Chondrocyte (in vitro differentiated cells): ENCODE measurements around the gene ARPIN. TPM values are rescaled to one million over a fixed set of nuclear protein-coding genes. Genes with fewer than 3 reads are reported as not detected.
"Not testable (repeated sequence)": the region's sequence is repeated elsewhere in the genome, so short reads cannot be mapped to it uniquely, and the experiment has no call there.

Source experiments
- DNase-seq: peaks from one replicate; pipeline ENCODE4 v3.0.0; 2021; ENCODE audit warnings: mixed read lengths, low spot score
- H3K27ac Mint-ChIP-seq: one replicate; pipeline ENCODE4 v1.8.0; 2021; ENCODE audit warnings: mild to moderate bottlenecking, moderate library complexity, mixed read lengths; ENCODE audit not compliant: unreplicated experiment
- H3K27me3 Mint-ChIP-seq: 2 replicates; pipeline ENCODE4 v1.8.0; 2021; ENCODE audit warnings: low read depth, mixed read lengths
- H3K36me3 Mint-ChIP-seq: 2 replicates; pipeline ENCODE4 v1.8.0; 2021; ENCODE audit warnings: low read depth, mixed read lengths
- H3K4me1 Mint-ChIP-seq: 2 replicates; pipeline ENCODE4 v1.8.0; 2021; ENCODE audit warnings: low read depth, mild to moderate bottlenecking, mixed read lengths
- H3K4me3 Mint-ChIP-seq: one replicate; pipeline ENCODE4 v1.8.0; 2021; ENCODE audit warnings: mild to moderate bottlenecking, moderate library complexity, mixed read lengths; ENCODE audit not compliant: unreplicated experiment
- H3K9me3 Mint-ChIP-seq: 2 replicates; pipeline ENCODE4 v1.8.0; 2021; ENCODE audit warnings: low read depth, mixed read lengths
- total RNA-seq: library from RNA; stranded (reverse); gene quantifications from 3 replicates; pipeline ENCODE4 v1.2.1, GENCODE V29; 2021
- TF ChIP-seq, protein P1 (sequence below): fragments of 200-600 bp; sonication (generic); IDR thresholded peaks from 2 replicates; pipeline ENCODE4 v1.5.0; 2021; ENCODE audit warnings: antibody characterized with exemption, mild to moderate bottlenecking, moderate library complexity

The ARPIN gene
- total RNA-seq, 1 donor from 2014 or later = 17.0 TPM

DNA sequence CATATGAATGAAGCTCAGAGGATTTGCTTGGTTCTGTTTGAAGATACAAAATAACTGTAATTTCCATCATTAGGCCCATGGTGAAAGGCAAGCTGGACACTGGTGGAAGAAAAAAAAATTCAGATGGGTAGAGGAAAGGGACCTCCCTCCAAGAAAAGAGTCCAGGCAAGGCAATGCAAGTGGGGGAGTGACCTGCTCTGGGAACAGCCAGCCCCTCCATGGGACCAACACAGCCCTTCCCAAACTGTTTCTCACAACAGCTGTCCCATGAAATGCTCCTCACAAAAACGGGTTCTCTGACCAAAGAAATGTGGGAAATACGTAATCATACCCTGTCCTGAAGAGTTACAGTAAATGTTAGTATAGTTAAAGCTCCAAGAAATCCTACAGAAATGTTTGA is 14.6 kb downstream of the ARPIN start:
- Mint-ChIP-seq H3K9me3 (no peaks in the 10 kb centered on the region), H3K4me3 (no peak overlapping the region), H3K4me1 (peaks cover 12% of the 10 kb centered on the region), H3K36me3 (peaks cover 16% of the 10 kb centered on the region), H3K27me3 (no peaks in the 10 kb centered on the region), H3K27ac (no peak overlapping the region)
- no peak for DNase-seq
- TF ChIP-seq, protein P1, sequence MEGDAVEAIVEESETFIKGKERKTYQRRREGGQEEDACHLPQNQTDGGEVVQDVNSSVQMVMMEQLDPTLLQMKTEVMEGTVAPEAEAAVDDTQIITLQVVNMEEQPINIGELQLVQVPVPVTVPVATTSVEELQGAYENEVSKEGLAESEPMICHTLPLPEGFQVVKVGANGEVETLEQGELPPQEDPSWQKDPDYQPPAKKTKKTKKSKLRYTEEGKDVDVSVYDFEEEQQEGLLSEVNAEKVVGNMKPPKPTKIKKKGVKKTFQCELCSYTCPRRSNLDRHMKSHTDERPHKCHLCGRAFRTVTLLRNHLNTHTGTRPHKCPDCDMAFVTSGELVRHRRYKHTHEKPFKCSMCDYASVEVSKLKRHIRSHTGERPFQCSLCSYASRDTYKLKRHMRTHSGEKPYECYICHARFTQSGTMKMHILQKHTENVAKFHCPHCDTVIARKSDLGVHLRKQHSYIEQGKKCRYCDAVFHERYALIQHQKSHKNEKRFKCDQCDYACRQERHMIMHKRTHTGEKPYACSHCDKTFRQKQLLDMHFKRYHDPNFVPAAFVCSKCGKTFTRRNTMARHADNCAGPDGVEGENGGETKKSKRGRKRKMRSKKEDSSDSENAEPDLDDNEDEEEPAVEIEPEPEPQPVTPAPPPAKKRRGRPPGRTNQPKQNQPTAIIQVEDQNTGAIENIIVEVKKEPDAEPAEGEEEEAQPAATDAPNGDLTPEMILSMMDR = no peak

DNA sequence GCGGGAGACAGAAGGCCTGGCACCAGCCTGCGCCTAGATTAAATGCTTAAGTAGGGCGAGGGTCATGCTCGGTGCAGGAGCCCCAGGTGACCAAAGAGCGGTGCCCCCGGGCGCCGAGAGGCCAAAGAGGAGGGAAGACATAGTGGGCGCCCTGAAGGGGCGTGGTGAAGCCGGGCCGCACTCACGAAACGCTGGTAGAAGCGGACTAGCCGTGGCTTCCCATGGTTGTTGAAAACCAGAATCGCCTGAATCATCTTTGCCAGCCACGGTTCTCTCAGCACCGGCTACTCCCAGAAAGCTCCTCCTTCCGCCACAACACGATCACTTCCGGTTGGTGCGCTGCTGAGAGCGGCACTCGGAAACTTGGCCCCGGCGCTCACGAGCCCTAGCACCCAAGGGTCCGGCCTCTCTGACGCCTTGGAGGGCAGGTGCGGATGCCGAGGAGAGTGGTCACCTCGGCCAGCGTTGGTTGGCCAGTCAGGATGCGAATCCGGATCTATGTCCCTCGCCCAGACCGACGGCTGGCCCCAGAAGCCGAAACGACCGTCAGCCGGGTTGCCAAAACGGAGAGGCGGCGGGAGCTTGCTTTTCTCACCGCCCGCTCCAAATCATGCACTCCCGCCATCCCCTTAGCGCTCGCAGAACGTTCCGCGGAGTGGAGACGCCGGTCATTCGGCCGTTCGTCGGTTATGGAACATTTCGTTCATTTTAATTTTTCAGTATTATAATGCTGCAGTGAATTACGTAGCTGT is 18.9 kb downstream of the ARPIN start, which contains the start of gene AP3S2:
Gene AP3S2, minus strand, starts transcription at position 299 of the 752 bp plus-strand sequence. Its CDS starts 45 bp downstream, at position 254.
- H3K4me1 Mint-ChIP-seq = peaks cover 25% of the 10 kb centered on the region
- peak; percentile 95 for DNase-seq
- H3K36me3 Mint-ChIP-seq = peaks cover 1% of the 10 kb centered on the region
- H3K4me3 Mint-ChIP-seq = peak within 1 kb of the TSS; percentile 98
- H3K9me3 Mint-ChIP-seq = no peaks in the 10 kb centered on the region
- TF ChIP-seq, protein P1 = peak; percentile 12
- H3K27ac Mint-ChIP-seq = peak within 1 kb of the TSS; percentile 98
- H3K27me3 Mint-ChIP-seq = no peaks in the 10 kb centered on the region

GRCh38 chr15:89893027-89893426 is 19.7 kb downstream of the ARPIN start:
- Mint-ChIP-seq H3K4me1 (peaks cover 30% of the 10 kb centered on the region), H3K36me3 (peaks cover 8% of the 10 kb centered on the region), H3K9me3 (no peaks in the 10 kb centered on the region), H3K4me3 (peak overlapping the region; percentile 98), H3K27me3 (no peaks in the 10 kb centered on the region), H3K27ac (peak overlapping the region; percentile 98)
- no peak for DNase-seq
- TF ChIP-seq, protein P1 = no peak

GRCh38 chr15:89888214-89888804 is 24.4 kb downstream of the ARPIN start:
- no peak for DNase-seq
- Mint-ChIP-seq H3K27me3 (no peaks in the 10 kb centered on the region), H3K4me3 (no peak overlapping the region), H3K27ac (no peak overlapping the region), H3K4me1 (peaks cover 21% of the 10 kb centered on the region), H3K9me3 (no peaks in the 10 kb centered on the region), H3K36me3 (peaks cover 18% of the 10 kb centered on the region)
- TF ChIP-seq, protein P1 = peak; percentile 83

DNA sequence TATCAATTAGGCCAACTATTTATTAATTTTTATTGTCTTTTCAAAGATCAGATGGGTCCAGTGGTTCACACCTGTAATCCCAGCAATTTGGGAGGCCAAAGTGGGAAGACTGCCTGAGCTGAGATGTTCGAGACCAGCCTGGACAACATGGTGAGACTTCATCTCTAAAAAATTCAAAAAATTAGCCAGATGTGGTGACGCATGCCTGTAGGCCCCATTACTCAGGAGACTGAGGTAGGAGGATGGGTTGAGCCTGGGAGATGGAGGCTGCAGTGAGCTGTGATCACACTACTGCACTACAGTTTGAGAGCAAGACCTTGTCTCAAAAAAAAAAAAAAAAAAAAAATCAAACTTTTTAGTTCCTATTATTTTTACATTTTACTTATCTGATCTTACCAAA is 27.1 kb downstream of the ARPIN start:
- H3K36me3 Mint-ChIP-seq = peaks cover 18% of the 10 kb centered on the region
- TF ChIP-seq, protein P1 = no peak

GRCh38 chr15:89885179-89885578 is 27.6 kb downstream of the ARPIN start:
- H3K27ac Mint-ChIP-seq, H3K4me3 Mint-ChIP-seq, H3K9me3 Mint-ChIP-seq, H3K4me1 Mint-ChIP-seq, DNase-seq, H3K27me3 Mint-ChIP-seq: not testable (repeated sequence)
- peaks cover 18% of the 10 kb centered on the region for H3K36me3 Mint-ChIP-seq

More for the DNA sequence above, 27.1 kb downstream of the ARPIN start:
- Mint-ChIP-seq H3K27ac (no peak overlapping the region), H3K9me3 (no peaks in the 10 kb centered on the region), H3K4me1 (peaks cover 6% of the 10 kb centered on the region), H3K4me3 (no peak overlapping the region), H3K27me3 (no peaks in the 10 kb centered on the region)
- no peak for DNase-seq
